Naive thymus-derived CD4-positive, alpha-beta T cell (primary cell): ENCODE measurements around the gene LIG1. TPM values are rescaled to one million over a fixed set of nuclear protein-coding genes. Genes with fewer than 3 reads are reported as not detected.
"Not testable (repeated sequence)": the region's sequence is repeated elsewhere in the genome, so short reads cannot be mapped to it uniquely, and the experiment has no call there.

Source experiments
- ATAC-seq: fragments of 150-1000 bp; cut with Tn5 transposase; 2 replicates; pipeline ENCODE4 v1.10.0; 2021; ENCODE audit warnings: mild to moderate bottlenecking, moderate library complexity
- CTCF ChIA-PET: fragments of 350-600 bp; sonication (Branson Sonifier 250); formaldehyde crosslinking; loops from one replicate; lab custom pipeline; 2021; ENCODE audit warnings: antibody characterized with exemption; lab: Charles Lee
- POLR2A ChIA-PET: fragments of 350-600 bp; sonication (Branson Sonifier 250); formaldehyde crosslinking; loops from one replicate; lab custom pipeline; 2021; ENCODE audit warnings: antibody characterized with exemption, inconsistent platforms; lab: Charles Lee
- DNase-seq, 9 donors: peaks; one replicate each; pipeline versions ENCODE4 v3.0.0 to v3.0.0-alpha.2; 2020 to 2022; ENCODE audit warnings: mixed read lengths in 1 of 9
- H3K27ac ChIP-seq: one replicate; pipeline ENCODE4 v1.7.0; 2013; ENCODE audit warnings: mild to moderate bottlenecking, low read depth, low read length, moderate library complexity
- H3K27me3 ChIP-seq, 2 donors: one replicate each; pipeline ENCODE4 v1.7.0; 2013; ENCODE audit warnings: low read length in 2 of 2, mild to moderate bottlenecking in 2 of 2, moderate library complexity in 2 of 2; ENCODE audit not compliant: control insufficient read depth in 2 of 2, insufficient read depth in 2 of 2
- H3K36me3 ChIP-seq, 3 experiments: 1 replicate in 2 of 3; 2 replicates in 1 of 3; pipeline ENCODE4 v1.7.0; 2013; ENCODE audit warnings: low read length in 3 of 3, mild to moderate bottlenecking in 3 of 3, moderate library complexity in 1 of 3; ENCODE audit not compliant: insufficient read depth in 3 of 3, control insufficient read depth in 2 of 3
- H3K4me1 ChIP-seq, 2 donors: one replicate each; pipeline ENCODE4 v1.7.0; 2013; ENCODE audit warnings: low read length in 2 of 2, mild to moderate bottlenecking in 2 of 2, moderate library complexity in 1 of 2; ENCODE audit not compliant: control insufficient read depth in 2 of 2, insufficient read depth in 2 of 2
- H3K4me3 ChIP-seq: 2 replicates; pipeline ENCODE4 v1.7.0; 2013; ENCODE audit warnings: mild to moderate bottlenecking, low read length
- H3K9me3 ChIP-seq, 3 experiments: 1 replicate in 2 of 3; 2 replicates in 1 of 3; pipeline ENCODE4 v1.7.0; 2013; ENCODE audit warnings: low read length in 3 of 3; ENCODE audit not compliant: control insufficient read depth in 2 of 3
- H3K27ac Mint-ChIP-seq, 9 donors: one replicate each; pipeline ENCODE4 v1.8.0; 2020 to 2022; ENCODE audit warnings: mixed read lengths in 9 of 9, mild to moderate bottlenecking in 8 of 9, moderate library complexity in 5 of 9, inconsistent platforms in 2 of 9
- H3K27me3 Mint-ChIP-seq, 5 donors: one replicate each; pipeline ENCODE4 v1.8.0; 2021 to 2022; ENCODE audit warnings: mixed read lengths in 5 of 5, mild to moderate bottlenecking in 1 of 5
- H3K36me3 Mint-ChIP-seq, 5 donors: one replicate each; pipeline ENCODE4 v1.8.0; 2020 to 2022; ENCODE audit warnings: mixed read lengths in 5 of 5, mild to moderate bottlenecking in 3 of 5, inconsistent platforms in 1 of 5
- H3K4me1 Mint-ChIP-seq, 7 donors: one replicate each; pipeline ENCODE4 v1.8.0; 2020 to 2022; ENCODE audit warnings: mixed read lengths in 7 of 7, mild to moderate bottlenecking in 3 of 7, inconsistent platforms in 1 of 7
- H3K4me3 Mint-ChIP-seq, 10 donors: one replicate each; pipeline ENCODE4 v1.8.0; 2020 to 2022; ENCODE audit warnings: mild to moderate bottlenecking in 10 of 10, mixed read lengths in 10 of 10, moderate library complexity in 6 of 10, inconsistent platforms in 2 of 10
- H3K9me3 Mint-ChIP-seq, 11 donors: one replicate each; pipeline ENCODE4 v1.8.0; 2020 to 2022; ENCODE audit warnings: mixed read lengths in 11 of 11, mild to moderate bottlenecking in 4 of 11, inconsistent platforms in 1 of 11, moderate library complexity in 1 of 11
- intact Hi-C, 2 donors: fragments of 100-400 bp; cut with micrococcal nuclease; formaldehyde crosslinking; loops; one replicate each; pipeline ENCODE4 v1.15.1; 2023
- polyA plus RNA-seq, 2 donors: library from polyadenylated mRNA; unstranded; fragments of 300-500 nt; fragmentation: Illumina TruSeq; gene quantifications; one replicate each; pipeline ENCODE4 v1.2.3, GENCODE V29; 2021
- total RNA-seq, 6 experiments: library from RNA in 5 of 6; stranded (reverse) in 5 of 6; gene quantifications; 1 replicate in 5 of 6; 2 replicates in 1 of 6; pipeline ENCODE4 v1.2.3 and lab custom pipeline; 2021 to 2026

The LIG1 gene
- total and polyA plus RNA-seq, 7 experiments from 2014 or later: 38.1 to 134 (median 103) TPM

GRCh38 chr19:48103922-48104321 lies 66.2 kb downstream of the LIG1 start:
- intact Hi-C loops: no loop called here
- Mint-ChIP-seq H3K27me3 (no peaks in the 10 kb centered on the region), H3K36me3 (peaks cover 0 to 3% (median 0%) of the 10 kb centered on the region in 5 donors), H3K27ac (no peak overlapping the region), H3K9me3 (peaks cover 0 to 4% (median 0%) of the 10 kb centered on the region in 11 donors), H3K4me1 (peaks cover 0 to 15% (median 4%) of the 10 kb centered on the region in 7 donors), H3K4me3 (no peak overlapping the region)
- Histone ChIP-seq H3K9me3 (no peaks in the 10 kb centered on the region), H3K27me3 (no peaks in the 10 kb centered on the region), H3K4me1 (no peaks in the 10 kb centered on the region), H3K36me3 (no peaks in the 10 kb centered on the region), H3K4me3 (no peak overlapping the region), H3K27ac (no peak overlapping the region)
- ATAC-seq (no peak), DNase-seq (no peak)
- ChIA-PET CTCF (interaction anchor here (0.7 to 0.9 kb wide), 2 partner anchors 8 to 16 kb away, joined by 3 to 4 read pairs; no protein-coding TSS in a partner anchor), POLR2A (no interaction called here)

- no peaks in the 10 kb centered on the region for H3K36me3 ChIP-seq
- H3K9me3 Mint-ChIP-seq: peaks cover 0 to 4% (median 0%) of the 10 kb centered on the region in 11 donors
- no peak overlapping the region for H3K4me3 ChIP-seq
- H3K4me1 Mint-ChIP-seq: peaks cover 0 to 14% (median 4%) of the 10 kb centered on the region in 7 donors
- peaks cover 0 to 3% (median 0%) of the 10 kb centered on the region in 5 donors for H3K36me3 Mint-ChIP-seq
- no peaks in the 10 kb centered on the region for H3K27me3 ChIP-seq
- no peaks in the 10 kb centered on the region for H3K27me3 Mint-ChIP-seq
- no peak for ATAC-seq
- ChIA-PET POLR2A (no interaction called here), CTCF (interaction anchor here (0.9 kb wide), 1 partner anchor 15 kb away, joined by 4 read pairs; no protein-coding TSS in a partner anchor)
- peak in 4 of 9 donors; percentile 14 to 27 (median 18) for DNase-seq
- H3K4me3 Mint-ChIP-seq: no peak overlapping the region
- intact Hi-C loops: no loop called here
- H3K27ac Mint-ChIP-seq: no peak overlapping the region
- H3K27ac ChIP-seq: no peak overlapping the region
- H3K4me1 ChIP-seq: no peaks in the 10 kb centered on the region
- no peaks in the 10 kb centered on the region for H3K9me3 ChIP-seq
Observed at GRCh38 chr19:48102870-48103751, 67.0 kb downstream of the LIG1 start.

DNA sequence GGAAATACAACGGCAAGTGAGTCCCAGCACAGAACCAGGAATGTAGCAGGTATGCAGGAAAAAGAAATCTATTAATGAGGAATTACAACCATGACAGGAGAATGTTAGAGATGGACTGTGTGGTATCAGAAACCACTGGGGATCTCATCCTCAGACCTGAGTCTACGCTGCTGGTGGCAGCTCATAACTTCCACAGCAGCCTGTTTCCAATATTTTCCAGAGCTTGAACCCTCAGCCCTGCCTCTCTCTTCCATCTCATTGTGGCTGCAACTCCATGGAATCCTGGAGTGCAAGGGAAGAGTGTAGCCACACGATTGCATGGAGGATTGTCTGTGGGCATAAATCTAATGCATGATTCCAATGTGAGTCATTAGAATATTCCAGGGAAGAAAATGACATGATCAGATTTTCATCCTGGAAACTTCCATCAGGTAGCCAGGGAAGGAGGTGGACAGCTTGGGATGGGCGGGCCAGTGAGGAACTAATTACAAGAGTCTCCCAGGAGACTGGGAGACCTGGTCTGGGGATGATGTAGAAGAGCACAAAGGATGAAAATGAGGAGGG lies 74.5 kb downstream of the LIG1 start:
- Mint-ChIP-seq H3K9me3 (peaks cover 6 to 47% (median 18%) of the 10 kb centered on the region in 11 donors), H3K4me3 (no peak overlapping the region), H3K27ac (no peak overlapping the region), H3K4me1 (no peaks in the 10 kb centered on the region), H3K27me3 (peaks cover 0 to 14% (median 0%) of the 10 kb centered on the region in 5 donors), H3K36me3 (peaks cover 5 to 31% (median 13%) of the 10 kb centered on the region in 5 donors)
- Histone ChIP-seq H3K9me3 (peaks cover 0 to 22% (median 0%) of the 10 kb centered on the region in 3 experiments), H3K4me3 (no peak overlapping the region), H3K4me1 (no peaks in the 10 kb centered on the region), H3K27ac (no peak overlapping the region), H3K36me3 (no peaks in the 10 kb centered on the region), H3K27me3 (no peaks in the 10 kb centered on the region)
- ATAC-seq (no peak), DNase-seq (no peak)
- ChIA-PET CTCF (no interaction called here), POLR2A (interaction anchor here (0.6 kb wide), 1 partner anchor 1372 kb away, joined by 4 read pairs; no protein-coding TSS in a partner anchor)
- intact Hi-C loops: no loop called here

GRCh38 chr19:48094855-48095203 lies 75.3 kb downstream of the LIG1 start:
- Histone ChIP-seq H3K36me3 (no peaks in the 10 kb centered on the region), H3K9me3 (peaks cover 0 to 22% (median 0%) of the 10 kb centered on the region in 3 experiments), H3K4me1 (no peaks in the 10 kb centered on the region), H3K27me3 (no peaks in the 10 kb centered on the region), H3K27ac (no peak overlapping the region), H3K4me3 (no peak overlapping the region)
- ChIA-PET POLR2A (interaction anchor here (0.7 kb wide), 1 partner anchor 1546 kb away, joined by 3 read pairs; no protein-coding TSS in a partner anchor), CTCF (no interaction called here)
- Mint-ChIP-seq H3K27me3 (peaks cover 0 to 14% (median under 1%) of the 10 kb centered on the region in 5 donors), H3K9me3 (peaks cover 6 to 47% (median 18%) of the 10 kb centered on the region in 11 donors), H3K27ac (no peak overlapping the region), H3K36me3 (peaks cover 5 to 31% (median 13%) of the 10 kb centered on the region in 5 donors), H3K4me1 (no peaks in the 10 kb centered on the region), H3K4me3 (no peak overlapping the region)
- DNase-seq (no peak), ATAC-seq (no peak)
- intact Hi-C loops: no loop called here

DNA sequence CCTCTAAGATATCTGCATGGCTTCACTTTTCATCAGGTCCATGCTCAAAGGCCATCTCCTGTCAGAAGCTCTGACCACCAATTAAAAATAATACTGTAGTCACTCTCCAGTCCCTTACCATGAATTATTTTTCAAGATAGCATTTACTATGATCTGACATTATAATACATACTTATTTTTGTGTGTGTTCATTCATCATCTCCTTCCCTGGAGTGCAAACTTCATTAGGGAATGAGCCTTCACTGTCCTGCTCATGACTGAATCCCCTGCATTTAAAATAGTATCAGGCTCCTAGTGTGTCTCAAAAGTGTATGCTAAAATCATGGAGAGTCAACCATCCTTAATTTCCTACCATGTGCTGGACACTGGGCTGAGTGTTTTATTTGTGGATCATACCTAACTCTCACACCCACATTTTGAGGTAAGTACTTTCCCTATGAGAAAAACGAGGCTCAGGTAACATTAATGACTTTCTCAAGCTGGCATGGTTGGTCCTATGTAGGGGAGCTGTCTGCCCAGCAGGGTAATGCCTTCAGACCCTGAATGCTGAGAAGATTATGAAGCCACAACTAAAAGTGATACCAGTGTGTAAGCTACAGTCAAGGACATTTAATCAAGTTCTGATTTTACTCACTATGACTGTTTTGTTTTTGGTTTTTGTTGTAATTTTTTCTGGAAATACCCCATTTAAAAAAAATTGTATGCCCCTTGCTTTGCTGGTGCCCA lies 75.9 kb downstream of the LIG1 start:
- Histone ChIP-seq H3K36me3 (no peaks in the 10 kb centered on the region), H3K4me3 (no peak overlapping the region), H3K27me3 (no peaks in the 10 kb centered on the region), H3K4me1 (no peaks in the 10 kb centered on the region), H3K27ac (no peak overlapping the region), H3K9me3 (peaks cover 0 to 22% (median 0%) of the 10 kb centered on the region in 3 experiments)
- Mint-ChIP-seq H3K9me3 (peaks cover 6 to 43% (median 18%) of the 10 kb centered on the region in 11 donors), H3K27ac (no peak overlapping the region), H3K27me3 (peaks cover 0 to 16% (median 5%) of the 10 kb centered on the region in 5 donors), H3K4me3 (no peak overlapping the region), H3K4me1 (no peaks in the 10 kb centered on the region), H3K36me3 (peaks cover 5 to 31% (median 13%) of the 10 kb centered on the region in 5 donors)
- DNase-seq (no peak), ATAC-seq (no peak)
- intact Hi-C loops: no loop called here
- ChIA-PET POLR2A (interaction anchor here (0.7 kb wide), 1 partner anchor 1545 kb away, joined by 3 read pairs; no protein-coding TSS in a partner anchor), CTCF (no interaction called here)

- H3K27ac Mint-ChIP-seq, H3K4me1 Mint-ChIP-seq, DNase-seq, CTCF ChIA-PET, H3K36me3 ChIP-seq, H3K4me1 ChIP-seq, H3K4me3 Mint-ChIP-seq, ATAC-seq, H3K27ac ChIP-seq, POLR2A ChIA-PET, H3K4me3 ChIP-seq, intact Hi-C loops, H3K27me3 ChIP-seq: not testable (repeated sequence)
- peaks cover 0 to 22% (median 0%) of the 10 kb centered on the region in 3 experiments for H3K9me3 ChIP-seq
- peaks cover 6 to 37% (median 17%) of the 10 kb centered on the region in 11 donors for H3K9me3 Mint-ChIP-seq
- H3K36me3 Mint-ChIP-seq: peaks cover 3 to 29% (median 13%) of the 10 kb centered on the region in 5 donors
- peaks cover 0 to 24% (median 5%) of the 10 kb centered on the region in 5 donors for H3K27me3 Mint-ChIP-seq
Observed at GRCh38 chr19:48091111-48091718, 78.9 kb downstream of the LIG1 start.
